Measurements from ENCODE around the gene CYCS. TPM values are rescaled to one million over a fixed set of nuclear protein-coding genes. Genes with fewer than 3 reads are reported as not detected.
A peak's percentile ranks its signal among the peaks of the same experiment; 100 is the strongest.

Gene CYCS
- 10 to 100 TPM; 32.0 to 38.5 TPM for total RNA-seq
- 127 TPM for polyA plus RNA-seq (ENCODE audit: insufficient read depth, low read depth, low replicate concordance)
- long read RNA-seq, donor 1, full-length matches to known transcripts, result 106 of 119 reads
- long read RNA-seq, donor 1, partial matches to known transcripts, result 13 of 119 reads
- long read RNA-seq, donor 1, other reads (novel, unspliced or antisense), result 0 of 119 reads
- long read RNA-seq, donor 2, full-length matches to known transcripts, result 45 of 54 reads
- long read RNA-seq, donor 2, partial matches to known transcripts, result 9 of 54 reads
- long read RNA-seq, donor 2, other reads (novel, unspliced or antisense), result 0 of 54 reads

GRCh38 chr7:25125137-25125946 lies at the start of gene CYCS:
Gene CYCS, minus strand, starts transcription at chr7:25125260. Its CDS starts 1,141 bp downstream, at chr7:25124119.
- peaks cover 6% of the 10 kb centered on the region for H3K4me1 ChIP-seq
- H3K36me3 ChIP-seq (ENCODE audit: low read depth, missing control alignments), result no peaks in the 10 kb centered on the region
- peak within 1 kb of the TSS; percentile 98 for H3K27ac ChIP-seq
- intact Hi-C loops (cut with DNase I; ENCODE audit: low total_unique reads), result no loop called here
- H3K27me3 ChIP-seq, result no peaks in the 10 kb centered on the region
- H3K4me3 ChIP-seq, result peak within 1 kb of the TSS; percentile 98 to 99
- DNase-seq, result peak; percentile 100
- H3K9me3 ChIP-seq, result no peaks in the 10 kb centered on the region
- TF ChIP-seq POLR2A (IDR thresholded peaks at IDR 0.05), result peak; percentile 98
- no peak for TF ChIP-seq CTCF (IDR thresholded peaks at IDR 0.05)
- 1% methylated on average over 11 to 67 of the region's 67 CpGs for WGBS, 2 donors

- intact Hi-C loops (cut with DNase I; ENCODE audit: low total_unique reads), result no loop called here
- H3K9me3 ChIP-seq, result no peaks in the 10 kb centered on the region
- no peaks in the 10 kb centered on the region for H3K27me3 ChIP-seq
- 66 to 76% methylated on average over 4 of the region's 4 CpGs for WGBS, 2 donors
- no peaks in the 10 kb centered on the region for H3K4me1 ChIP-seq
- DNase-seq, result no peak
- TF ChIP-seq CTCF (IDR thresholded peaks at IDR 0.05) (no peak), POLR2A (IDR thresholded peaks at IDR 0.05) (no peak)
- H3K36me3 ChIP-seq (ENCODE audit: low read depth, missing control alignments), result no peaks in the 10 kb centered on the region
- H3K27ac ChIP-seq, result no peak overlapping the region
- no peak overlapping the region for H3K4me3 ChIP-seq
These were observed 48.1 kb upstream of the CYCS start for GRCh38 chr7:25173184-25173583.

- WGBS, 2 donors, result 81 to 92% methylated on average over 1 of the region's 1 CpG
- intact Hi-C loops (cut with DNase I; ENCODE audit: low total_unique reads), result no loop called here
- H3K4me1 ChIP-seq, result no peaks in the 10 kb centered on the region
- H3K4me3 ChIP-seq, result no peak overlapping the region
- H3K27me3 ChIP-seq, result no peaks in the 10 kb centered on the region
- no peak for DNase-seq
- no peaks in the 10 kb centered on the region for H3K9me3 ChIP-seq
- H3K27ac ChIP-seq, result no peak overlapping the region
- TF ChIP-seq POLR2A (IDR thresholded peaks at IDR 0.05) (no peak), CTCF (IDR thresholded peaks at IDR 0.05) (no peak)
- no peaks in the 10 kb centered on the region for H3K36me3 ChIP-seq (ENCODE audit: low read depth, missing control alignments)
These were observed 46.5 kb upstream of the CYCS start for GRCh38 chr7:25171516-25171915.

GRCh38 chr7:25171071-25171470 lies 46.0 kb upstream of the CYCS start:
- 76 to 88% methylated on average over 1 of the region's 1 CpG for WGBS, 2 donors
- TF ChIP-seq POLR2A (IDR thresholded peaks at IDR 0.05) (no peak), CTCF (IDR thresholded peaks at IDR 0.05) (no peak)
- no peaks in the 10 kb centered on the region for H3K9me3 ChIP-seq
- H3K4me1 ChIP-seq, result no peaks in the 10 kb centered on the region
- no peak overlapping the region for H3K27ac ChIP-seq
- H3K27me3 ChIP-seq, result no peaks in the 10 kb centered on the region
- intact Hi-C loops (cut with DNase I; ENCODE audit: low total_unique reads), result no loop called here
- no peaks in the 10 kb centered on the region for H3K36me3 ChIP-seq (ENCODE audit: low read depth, missing control alignments)
- H3K4me3 ChIP-seq, result no peak overlapping the region
- DNase-seq, result no peak
